GM23338 (cell line): ENCODE measurements around the gene CES2. TPM values are rescaled to one million over a fixed set of nuclear protein-coding genes. Genes with fewer than 3 reads are reported as not detected.

Source experiments
- ATAC-seq: fragments of 200-7000 bp; cut with Tn5 transposase; 3 replicates; pipeline ENCODE4 v1.9.1; 2020
- DNase-seq: peaks from one replicate; pipeline ENCODE4 v3.0.0-alpha.2; 2015; ENCODE audit warnings: low spot score
- H2AFZ ChIP-seq: fragments of 200-600 bp; sonication (generic); 2 replicates; pipeline ENCODE4 v1.8.0; 2016; ENCODE audit warnings: antibody characterized with exemption, mild to moderate bottlenecking, moderate library complexity
- H3F3A ChIP-seq: fragments of 200-600 bp; sonication (generic); replicated peaks from 2 replicates; pipeline ENCODE4 v1.8.0; 2017; ENCODE audit warnings: antibody characterized with exemption, mixed run types, low read depth
- H3K27ac ChIP-seq: fragments of 200-600 bp; sonication (generic); 2 replicates; pipeline ENCODE4 v1.6.1; 2016; ENCODE audit warnings: low read depth
- H3K27me3 ChIP-seq: fragments of 200-600 bp; sonication (generic); 2 replicates; pipeline ENCODE4 v1.8.0; 2016; ENCODE audit warnings: mild to moderate bottlenecking, mixed run types, moderate library complexity; ENCODE audit not compliant: insufficient read depth
- H3K36me3 ChIP-seq: fragments of 200-600 bp; sonication (generic); 2 replicates; pipeline ENCODE4 v1.8.0; 2016; ENCODE audit warnings: mild to moderate bottlenecking; ENCODE audit not compliant: insufficient read depth
- H3K4me1 ChIP-seq: fragments of 200-600 bp; sonication (generic); 2 replicates; pipeline ENCODE4 v1.8.0; 2016; ENCODE audit warnings: mild to moderate bottlenecking, moderate library complexity; ENCODE audit not compliant: insufficient read depth
- H3K4me2 ChIP-seq: fragments of 200-600 bp; sonication (generic); 2 replicates; pipeline ENCODE4 v1.7.1; 2017; ENCODE audit warnings: mixed run types
- H3K4me3 ChIP-seq: fragments of 200-600 bp; sonication (generic); 2 replicates; pipeline ENCODE4 v1.6.1; 2016; ENCODE audit warnings: mixed run types
- H3K79me2 ChIP-seq: fragments of 200-600 bp; sonication (generic); replicated peaks from 2 replicates; pipeline ENCODE4 v1.8.0; 2017; ENCODE audit warnings: mild to moderate bottlenecking; ENCODE audit not compliant: insufficient read depth
- H3K9me2 ChIP-seq: fragments of 200-600 bp; sonication (generic); 2 replicates; pipeline ENCODE4 v1.8.0; 2017; ENCODE audit not compliant: insufficient read depth
- H4K20me1 ChIP-seq: fragments of 200-600 bp; sonication (generic); replicated peaks from 2 replicates; pipeline ENCODE4 v1.8.0; 2017; ENCODE audit warnings: mild to moderate bottlenecking; ENCODE audit not compliant: insufficient read depth
- H3K27ac Mint-ChIP-seq: 2 replicates; pipeline ENCODE4 v1.8.0; 2020; ENCODE audit warnings: inconsistent platforms, mild to moderate bottlenecking, moderate library complexity, mixed read lengths
- H3K27me3 Mint-ChIP-seq: 3 replicates; pipeline ENCODE4 v1.8.0; 2022; ENCODE audit warnings: low read depth, mild to moderate bottlenecking, moderate library complexity, mixed read lengths, inconsistent platforms; ENCODE audit not compliant: insufficient read depth, poor library complexity
- H3K36me3 Mint-ChIP-seq: 3 replicates; pipeline ENCODE4 v1.8.0; 2021; ENCODE audit warnings: low read depth, mild to moderate bottlenecking, inconsistent platforms, moderate library complexity, mixed read lengths
- H3K4me1 Mint-ChIP-seq: 3 replicates; pipeline ENCODE4 v1.8.0; 2020; ENCODE audit warnings: mild to moderate bottlenecking, inconsistent platforms, mixed read lengths
- H3K4me3 Mint-ChIP-seq: 3 replicates; pipeline ENCODE4 v1.8.0; 2021; ENCODE audit warnings: moderate library complexity, mild to moderate bottlenecking, inconsistent platforms, mixed read lengths
- H3K9me3 Mint-ChIP-seq: 3 replicates; pipeline ENCODE4 v1.8.0; 2020; ENCODE audit warnings: moderate library complexity, mild to moderate bottlenecking, inconsistent platforms, mixed read lengths
- CREB1 ChIP-seq: fragments of 250-450 bp; sonication (Bioruptor Pico); IDR thresholded peaks from 2 replicates; pipeline ENCODE4 v1.5.0; 2020; ENCODE audit warnings: low read depth, mild to moderate bottlenecking, moderate library complexity
- EZH2 ChIP-seq: fragments of 200-600 bp; sonication (generic); IDR thresholded peaks from one replicate; pipeline ENCODE4 v1.8.0; 2017; ENCODE audit warnings: antibody characterized with exemption, mild to moderate bottlenecking, low read depth; ENCODE audit not compliant: unreplicated experiment
- EZH2phosphoT487 ChIP-seq: fragments of 200-600 bp; sonication (generic); IDR thresholded peaks from one replicate; pipeline ENCODE4 v1.8.1; 2018; ENCODE audit warnings: antibody characterized with exemption; ENCODE audit not compliant: unreplicated experiment
- JUNB ChIP-seq: IDR thresholded peaks from one replicate; pipeline ENCODE4 v1.6.1; 2016; ENCODE audit warnings: antibody characterized with exemption; ENCODE audit not compliant: unreplicated experiment
- NANOG ChIP-seq: IDR thresholded peaks from 2 replicates; pipeline ENCODE4 v1.6.1; 2016; ENCODE audit warnings: antibody characterized with exemption, borderline replicate concordance
- POLR2AphosphoS5 ChIP-seq: IDR thresholded peaks from 2 replicates; pipeline ENCODE4 v1.6.1; 2016; ENCODE audit warnings: antibody characterized with exemption, low read depth
- STAT1 ChIP-seq: IDR thresholded peaks from one replicate; pipeline ENCODE4 v1.6.1; 2016; ENCODE audit warnings: antibody characterized with exemption; ENCODE audit not compliant: unreplicated experiment
- ZNF114 ChIP-seq: fragments of 250-450 bp; sonication (Bioruptor Pico); IDR thresholded peaks from 2 replicates; pipeline ENCODE4 v1.5.0; 2020; ENCODE audit warnings: mild to moderate bottlenecking, moderate library complexity
- ZNF331 ChIP-seq: fragments of 250-450 bp; sonication (Bioruptor Pico); IDR thresholded peaks from 2 replicates; pipeline ENCODE4 v1.5.0; 2020; ENCODE audit warnings: low read depth, mild to moderate bottlenecking, moderate library complexity
- polyA plus RNA-seq: library from polyadenylated mRNA; unstranded; fragments of >200 nt; fragmentation: Nextera tagmentation; extraction: Ambion mirVana; gene quantifications from 2 replicates; pipeline ENCODE4 v1.2.1, GENCODE V29; 2016
- total RNA-seq: library from RNA; depleted of rRNA; stranded (reverse); fragments of >200 nt; shearing (Covaris generic); gene quantifications from 2 replicates; pipeline ENCODE4 v1.2.3, GENCODE V29; 2014
- TF ChIP-seq, protein P1 (sequence below), 2 experiments: fragments of 200-600 bp in 1 of 2; sonication (generic) in 1 of 2; conservative IDR thresholded peaks; 2 replicates each; pipeline versions ENCODE4 v1.5.1 to v1.6.1; 2016 to 2017; ENCODE audit warnings: antibody characterized with exemption in 2 of 2, low read depth in 2 of 2, mild to moderate bottlenecking in 2 of 2, moderate library complexity in 1 of 2
- TF ChIP-seq, protein P2 (sequence below): IDR thresholded peaks from one replicate; pipeline ENCODE4 v1.6.1; 2018; ENCODE audit warnings: antibody characterized with exemption; ENCODE audit not compliant: unreplicated experiment
- TF ChIP-seq, protein P3 (sequence below): fragments of 250-450 bp; sonication (Bioruptor Pico); IDR thresholded peaks from 2 replicates; pipeline ENCODE4 v1.5.0; 2020; ENCODE audit warnings: mild to moderate bottlenecking, moderate library complexity
- TF ChIP-seq, protein P4 (sequence below): IDR thresholded peaks from 2 replicates; pipeline ENCODE4 v1.6.1; 2016; ENCODE audit warnings: antibody characterized with exemption

The CES2 gene
- total and polyA plus RNA-seq, 2 experiments from 2014 or later = 5.0 to 9.3 TPM

DNA sequence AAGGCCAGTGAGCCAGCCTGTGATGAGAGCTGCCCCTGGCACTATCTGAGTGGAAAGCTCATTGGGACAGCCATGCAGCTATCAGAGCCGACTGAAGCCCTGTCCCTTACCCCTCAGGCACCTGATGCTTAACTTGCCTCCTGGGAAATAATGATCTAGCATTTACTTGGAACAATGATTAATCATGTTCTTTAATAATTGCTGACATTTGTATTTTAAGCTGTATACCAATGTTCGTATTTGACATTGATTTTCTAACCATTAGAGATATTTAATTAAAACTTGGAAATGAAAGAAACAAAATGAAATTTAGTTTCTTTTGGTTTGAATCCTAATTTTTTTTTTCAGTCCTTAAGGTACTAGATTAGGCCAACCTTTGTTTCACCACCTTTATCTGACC, 44.5 kb upstream of the CES2 start:
- Mint-ChIP-seq H3K27me3 (peaks cover 4% of the 10 kb centered on the region), H3K36me3 (peaks cover 29% of the 10 kb centered on the region), H3K9me3 (no peaks in the 10 kb centered on the region; the same call in 2 of the 3 replicates), H3K4me3 (no peak overlapping the region), H3K4me1 (peaks cover 7% of the 10 kb centered on the region; the same call in 1 of the 3 replicates), H3K27ac (no peak overlapping the region)
- Histone ChIP-seq H3K27ac (no peak overlapping the region), H4K20me1 (peaks cover 2% of the 10 kb centered on the region; the same call in 1 of the 2 replicates), H3K27me3 (no peaks in the 10 kb centered on the region), H2AFZ (no peak overlapping the region), H3K4me2 (no peak overlapping the region), H3K4me3 (no peak overlapping the region), H3F3A (0 out of 2 replicates have a peak, but pooled peaks cover 4% of the 10 kb centered on the region), H3K9me2 (no peaks in the 10 kb centered on the region), H3K36me3 (peaks cover 2% of the 10 kb centered on the region; the same call in 1 of the 2 replicates), H3K79me2 (0 out of 2 replicates have a peak, but pooled peaks cover 10% of the 10 kb centered on the region), H3K4me1 (no peaks in the 10 kb centered on the region; the same call in 1 of the 2 replicates)
- TF ChIP-seq, protein P1, sequence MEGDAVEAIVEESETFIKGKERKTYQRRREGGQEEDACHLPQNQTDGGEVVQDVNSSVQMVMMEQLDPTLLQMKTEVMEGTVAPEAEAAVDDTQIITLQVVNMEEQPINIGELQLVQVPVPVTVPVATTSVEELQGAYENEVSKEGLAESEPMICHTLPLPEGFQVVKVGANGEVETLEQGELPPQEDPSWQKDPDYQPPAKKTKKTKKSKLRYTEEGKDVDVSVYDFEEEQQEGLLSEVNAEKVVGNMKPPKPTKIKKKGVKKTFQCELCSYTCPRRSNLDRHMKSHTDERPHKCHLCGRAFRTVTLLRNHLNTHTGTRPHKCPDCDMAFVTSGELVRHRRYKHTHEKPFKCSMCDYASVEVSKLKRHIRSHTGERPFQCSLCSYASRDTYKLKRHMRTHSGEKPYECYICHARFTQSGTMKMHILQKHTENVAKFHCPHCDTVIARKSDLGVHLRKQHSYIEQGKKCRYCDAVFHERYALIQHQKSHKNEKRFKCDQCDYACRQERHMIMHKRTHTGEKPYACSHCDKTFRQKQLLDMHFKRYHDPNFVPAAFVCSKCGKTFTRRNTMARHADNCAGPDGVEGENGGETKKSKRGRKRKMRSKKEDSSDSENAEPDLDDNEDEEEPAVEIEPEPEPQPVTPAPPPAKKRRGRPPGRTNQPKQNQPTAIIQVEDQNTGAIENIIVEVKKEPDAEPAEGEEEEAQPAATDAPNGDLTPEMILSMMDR (conservative IDR thresholded peaks at IDR 0.05; ENCODE audit: low read depth in 2 of 2) = no peak
- TF ChIP-seq EZH2phosphoT487 (no peak), JUNB (no peak), EZH2 (no peak), ZNF114 (no peak), ZNF331 (no peak), NANOG (no peak), STAT1 (no peak), POLR2AphosphoS5 (no peak), CREB1 (CRISPR knock-in tag) (no peak)
- TF ChIP-seq, protein P2, sequence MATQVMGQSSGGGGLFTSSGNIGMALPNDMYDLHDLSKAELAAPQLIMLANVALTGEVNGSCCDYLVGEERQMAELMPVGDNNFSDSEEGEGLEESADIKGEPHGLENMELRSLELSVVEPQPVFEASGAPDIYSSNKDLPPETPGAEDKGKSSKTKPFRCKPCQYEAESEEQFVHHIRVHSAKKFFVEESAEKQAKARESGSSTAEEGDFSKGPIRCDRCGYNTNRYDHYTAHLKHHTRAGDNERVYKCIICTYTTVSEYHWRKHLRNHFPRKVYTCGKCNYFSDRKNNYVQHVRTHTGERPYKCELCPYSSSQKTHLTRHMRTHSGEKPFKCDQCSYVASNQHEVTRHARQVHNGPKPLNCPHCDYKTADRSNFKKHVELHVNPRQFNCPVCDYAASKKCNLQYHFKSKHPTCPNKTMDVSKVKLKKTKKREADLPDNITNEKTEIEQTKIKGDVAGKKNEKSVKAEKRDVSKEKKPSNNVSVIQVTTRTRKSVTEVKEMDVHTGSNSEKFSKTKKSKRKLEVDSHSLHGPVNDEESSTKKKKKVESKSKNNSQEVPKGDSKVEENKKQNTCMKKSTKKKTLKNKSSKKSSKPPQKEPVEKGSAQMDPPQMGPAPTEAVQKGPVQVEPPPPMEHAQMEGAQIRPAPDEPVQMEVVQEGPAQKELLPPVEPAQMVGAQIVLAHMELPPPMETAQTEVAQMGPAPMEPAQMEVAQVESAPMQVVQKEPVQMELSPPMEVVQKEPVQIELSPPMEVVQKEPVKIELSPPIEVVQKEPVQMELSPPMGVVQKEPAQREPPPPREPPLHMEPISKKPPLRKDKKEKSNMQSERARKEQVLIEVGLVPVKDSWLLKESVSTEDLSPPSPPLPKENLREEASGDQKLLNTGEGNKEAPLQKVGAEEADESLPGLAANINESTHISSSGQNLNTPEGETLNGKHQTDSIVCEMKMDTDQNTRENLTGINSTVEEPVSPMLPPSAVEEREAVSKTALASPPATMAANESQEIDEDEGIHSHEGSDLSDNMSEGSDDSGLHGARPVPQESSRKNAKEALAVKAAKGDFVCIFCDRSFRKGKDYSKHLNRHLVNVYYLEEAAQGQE = no peak
- TF ChIP-seq, protein P3, sequence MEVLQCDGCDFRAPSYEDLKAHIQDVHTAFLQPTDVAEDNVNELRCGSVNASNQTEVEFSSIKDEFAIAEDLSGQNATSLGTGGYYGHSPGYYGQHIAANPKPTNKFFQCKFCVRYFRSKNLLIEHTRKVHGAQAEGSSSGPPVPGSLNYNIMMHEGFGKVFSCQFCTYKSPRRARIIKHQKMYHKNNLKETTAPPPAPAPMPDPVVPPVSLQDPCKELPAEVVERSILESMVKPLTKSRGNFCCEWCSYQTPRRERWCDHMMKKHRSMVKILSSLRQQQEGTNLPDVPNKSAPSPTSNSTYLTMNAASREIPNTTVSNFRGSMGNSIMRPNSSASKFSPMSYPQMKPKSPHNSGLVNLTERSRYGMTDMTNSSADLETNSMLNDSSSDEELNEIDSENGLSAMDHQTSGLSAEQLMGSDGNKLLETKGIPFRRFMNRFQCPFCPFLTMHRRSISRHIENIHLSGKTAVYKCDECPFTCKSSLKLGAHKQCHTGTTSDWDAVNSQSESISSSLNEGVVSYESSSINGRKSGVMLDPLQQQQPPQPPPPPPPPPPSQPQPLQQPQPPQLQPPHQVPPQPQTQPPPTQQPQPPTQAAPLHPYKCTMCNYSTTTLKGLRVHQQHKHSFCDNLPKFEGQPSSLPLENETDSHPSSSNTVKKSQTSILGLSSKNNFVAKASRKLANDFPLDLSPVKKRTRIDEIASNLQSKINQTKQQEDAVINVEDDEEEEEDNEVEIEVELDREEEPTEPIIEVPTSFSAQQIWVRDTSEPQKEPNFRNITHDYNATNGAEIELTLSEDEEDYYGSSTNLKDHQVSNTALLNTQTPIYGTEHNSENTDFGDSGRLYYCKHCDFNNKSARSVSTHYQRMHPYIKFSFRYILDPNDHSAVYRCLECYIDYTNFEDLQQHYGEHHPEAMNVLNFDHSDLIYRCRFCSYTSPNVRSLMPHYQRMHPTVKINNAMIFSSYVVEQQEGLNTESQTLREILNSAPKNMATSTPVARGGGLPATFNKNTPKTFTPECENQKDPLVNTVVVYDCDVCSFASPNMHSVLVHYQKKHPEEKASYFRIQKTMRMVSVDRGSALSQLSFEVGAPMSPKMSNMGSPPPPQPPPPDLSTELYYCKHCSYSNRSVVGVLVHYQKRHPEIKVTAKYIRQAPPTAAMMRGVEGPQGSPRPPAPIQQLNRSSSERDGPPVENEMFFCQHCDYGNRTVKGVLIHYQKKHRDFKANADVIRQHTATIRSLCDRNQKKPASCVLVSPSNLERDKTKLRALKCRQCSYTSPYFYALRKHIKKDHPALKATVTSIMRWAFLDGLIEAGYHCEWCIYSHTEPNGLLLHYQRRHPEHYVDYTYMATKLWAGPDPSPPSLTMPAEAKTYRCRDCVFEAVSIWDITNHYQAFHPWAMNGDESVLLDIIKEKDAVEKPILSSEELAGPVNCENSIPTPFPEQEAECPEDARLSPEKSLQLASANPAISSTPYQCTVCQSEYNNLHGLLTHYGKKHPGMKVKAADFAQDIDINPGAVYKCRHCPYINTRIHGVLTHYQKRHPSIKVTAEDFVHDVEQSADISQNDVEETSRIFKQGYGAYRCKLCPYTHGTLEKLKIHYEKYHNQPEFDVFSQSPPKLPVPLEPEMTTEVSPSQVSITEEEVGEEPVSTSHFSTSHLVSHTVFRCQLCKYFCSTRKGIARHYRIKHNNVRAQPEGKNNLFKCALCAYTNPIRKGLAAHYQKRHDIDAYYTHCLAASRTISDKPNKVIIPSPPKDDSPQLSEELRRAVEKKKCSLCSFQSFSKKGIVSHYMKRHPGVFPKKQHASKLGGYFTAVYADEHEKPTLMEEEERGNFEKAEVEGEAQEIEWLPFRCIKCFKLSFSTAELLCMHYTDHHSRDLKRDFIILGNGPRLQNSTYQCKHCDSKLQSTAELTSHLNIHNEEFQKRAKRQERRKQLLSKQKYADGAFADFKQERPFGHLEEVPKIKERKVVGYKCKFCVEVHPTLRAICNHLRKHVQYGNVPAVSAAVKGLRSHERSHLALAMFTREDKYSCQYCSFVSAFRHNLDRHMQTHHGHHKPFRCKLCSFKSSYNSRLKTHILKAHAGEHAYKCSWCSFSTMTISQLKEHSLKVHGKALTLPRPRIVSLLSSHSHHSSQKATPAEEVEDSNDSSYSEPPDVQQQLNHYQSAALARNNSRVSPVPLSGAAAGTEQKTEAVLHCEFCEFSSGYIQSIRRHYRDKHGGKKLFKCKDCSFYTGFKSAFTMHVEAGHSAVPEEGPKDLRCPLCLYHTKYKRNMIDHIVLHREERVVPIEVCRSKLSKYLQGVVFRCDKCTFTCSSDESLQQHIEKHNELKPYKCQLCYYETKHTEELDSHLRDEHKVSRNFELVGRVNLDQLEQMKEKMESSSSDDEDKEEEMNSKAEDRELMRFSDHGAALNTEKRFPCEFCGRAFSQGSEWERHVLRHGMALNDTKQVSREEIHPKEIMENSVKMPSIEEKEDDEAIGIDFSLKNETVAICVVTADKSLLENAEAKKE = no peak
- TF ChIP-seq, protein P4, sequence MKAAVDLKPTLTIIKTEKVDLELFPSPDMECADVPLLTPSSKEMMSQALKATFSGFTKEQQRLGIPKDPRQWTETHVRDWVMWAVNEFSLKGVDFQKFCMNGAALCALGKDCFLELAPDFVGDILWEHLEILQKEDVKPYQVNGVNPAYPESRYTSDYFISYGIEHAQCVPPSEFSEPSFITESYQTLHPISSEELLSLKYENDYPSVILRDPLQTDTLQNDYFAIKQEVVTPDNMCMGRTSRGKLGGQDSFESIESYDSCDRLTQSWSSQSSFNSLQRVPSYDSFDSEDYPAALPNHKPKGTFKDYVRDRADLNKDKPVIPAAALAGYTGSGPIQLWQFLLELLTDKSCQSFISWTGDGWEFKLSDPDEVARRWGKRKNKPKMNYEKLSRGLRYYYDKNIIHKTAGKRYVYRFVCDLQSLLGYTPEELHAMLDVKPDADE = no peak
- DNase-seq (no peak), ATAC-seq (no peak)
